Dermis blood vessel endothelial cell (primary cell): Measurements from ENCODE around the gene RARA. TPM values are rescaled to one million over a fixed set of nuclear protein-coding genes. Genes with fewer than 3 reads are reported as not detected.

ENCODE experiments used
- DNase-seq: peaks from one replicate; pipeline ENCODE4 v3.0.0; 2010
- total RNA-seq: library from RNA; depleted of rRNA; stranded (reverse); fragments of >200 nt; gene quantifications from 2 replicates; pipeline ENCODE4 v1.2.3, GENCODE V29; 2014

RARA gene
- total RNA-seq, 1 donor from 2014 or later, result 9.7 TPM

DNA sequence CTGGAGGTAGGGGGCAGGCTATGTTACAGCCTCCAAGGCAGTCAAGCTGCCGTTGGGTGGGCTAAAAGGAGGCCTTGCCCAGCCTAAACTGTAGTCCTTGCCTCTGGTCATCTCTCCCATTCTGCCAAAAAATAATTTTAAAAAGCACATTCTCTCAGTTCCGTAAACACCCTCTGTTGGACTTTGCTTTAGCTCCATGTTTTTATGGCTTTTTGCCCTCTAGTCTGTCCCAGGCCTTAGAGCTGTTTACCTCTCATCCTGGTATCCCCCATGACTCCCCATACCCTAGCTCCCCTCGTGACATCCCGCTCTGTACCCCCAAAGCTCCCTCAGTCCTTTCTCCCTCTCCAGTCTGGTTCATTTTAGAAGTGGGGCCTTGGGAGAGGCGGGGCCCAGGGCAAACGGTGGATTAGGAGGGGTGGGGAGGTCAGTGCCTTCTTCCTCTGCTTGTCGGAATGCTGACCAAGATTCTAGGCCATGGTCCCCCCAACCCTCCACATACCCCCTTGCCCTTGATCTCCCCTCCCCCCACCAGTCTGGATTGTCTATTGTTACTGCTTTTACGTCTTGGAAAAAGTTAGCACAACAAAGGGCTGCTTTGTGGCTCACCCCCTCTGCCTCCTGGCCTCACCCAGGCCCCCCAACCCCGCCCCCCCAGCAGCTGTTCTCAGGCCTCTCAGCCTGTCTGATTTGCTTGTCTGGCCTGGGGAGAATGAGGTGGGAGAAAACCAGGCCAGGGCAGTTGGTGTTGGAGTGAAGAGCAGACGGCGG lies 37.2 kb downstream of the RARA start:
- DNase-seq, result peak; percentile 58

GRCh38 chr17:40346765-40347158 lies 37.8 kb downstream of the RARA start:
- no peak for DNase-seq

DNA sequence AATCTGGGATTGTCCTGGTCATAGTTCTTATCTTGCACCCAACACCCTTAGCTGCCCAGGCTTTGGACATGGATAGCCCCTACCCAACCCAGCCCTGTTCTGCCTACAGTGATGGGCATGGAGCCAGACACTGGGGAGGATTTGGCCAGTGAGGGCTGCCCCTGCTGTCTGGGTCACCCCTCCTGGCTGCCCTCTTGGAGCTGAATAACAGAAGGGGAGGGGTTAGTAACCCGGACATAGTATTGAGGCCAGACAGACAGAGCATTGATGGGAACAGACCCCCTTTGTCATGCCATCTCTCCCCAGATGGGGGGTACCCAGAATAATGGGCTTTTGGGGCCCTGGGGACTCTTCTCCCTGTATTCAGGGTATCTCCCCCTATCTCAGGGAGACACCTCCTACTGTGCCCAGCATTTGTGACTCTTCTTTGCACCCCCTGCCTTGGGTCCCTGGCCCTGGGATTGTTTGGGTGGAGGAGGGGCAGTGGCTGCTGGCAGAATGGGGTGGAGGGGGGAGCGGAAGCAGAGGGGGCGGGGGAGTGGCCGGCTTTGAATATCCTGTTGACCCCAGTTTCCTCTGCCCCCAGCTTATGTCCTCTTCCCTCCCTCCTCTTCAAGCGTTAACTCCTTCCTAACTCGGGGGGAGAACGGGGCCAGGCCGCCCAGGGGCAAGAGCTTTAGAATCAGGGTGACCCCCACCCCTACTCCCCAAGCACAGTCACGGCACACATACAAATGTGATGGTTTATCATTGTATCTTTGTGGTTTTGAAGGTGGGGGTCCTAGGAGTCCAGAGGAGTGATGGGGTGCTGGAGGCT lies 38.5 kb downstream of the RARA start:
- peak; percentile 39 for DNase-seq

GRCh38 chr17:40348136-40348504 lies 39.1 kb downstream of the RARA start:
- peak; percentile 26 for DNase-seq

DNA sequence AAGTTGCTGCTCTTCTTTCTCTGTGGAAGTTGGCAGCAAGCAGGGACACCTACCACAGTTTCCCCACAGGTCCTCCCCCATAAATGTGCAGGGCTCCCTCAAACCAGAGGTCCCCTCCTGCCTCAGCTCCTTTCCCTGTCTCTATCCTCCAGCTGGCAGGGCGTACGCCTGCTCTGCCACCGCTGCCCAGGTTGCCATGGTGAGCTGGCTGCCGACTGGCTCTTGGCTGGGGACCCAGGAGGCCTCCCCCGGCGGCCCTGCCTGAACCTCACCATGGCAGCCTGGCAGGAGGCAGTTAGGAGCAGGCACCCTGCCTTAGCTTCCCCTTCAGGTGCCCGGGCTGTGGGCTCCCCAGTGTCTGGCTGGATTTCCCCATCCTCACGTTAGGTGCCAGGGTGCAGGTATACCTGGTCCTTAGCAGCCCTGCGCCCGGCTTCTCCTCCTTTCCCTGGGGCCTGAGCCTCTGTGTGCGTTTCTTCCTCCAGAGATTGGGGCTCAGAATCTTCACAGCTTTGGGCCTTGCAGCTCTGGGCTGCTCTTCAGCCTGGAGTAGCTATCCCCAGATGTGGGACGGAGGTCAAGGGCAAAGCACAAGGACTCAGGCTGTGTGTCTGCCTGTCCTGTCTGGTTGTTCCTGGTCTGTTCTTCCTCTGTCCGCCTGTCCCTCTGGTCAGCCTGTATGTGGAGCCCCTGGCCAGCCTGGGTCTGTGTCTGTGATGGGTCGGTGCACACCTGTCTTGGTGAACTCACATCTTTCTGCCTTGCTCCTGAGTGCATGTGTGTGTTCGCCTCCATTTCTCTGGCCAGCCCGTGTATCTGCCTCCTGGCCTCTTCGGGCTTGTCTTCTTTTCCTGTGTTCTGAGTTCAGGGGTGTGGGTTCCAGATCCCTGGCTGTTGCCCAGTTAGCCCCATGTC lies 39.8 kb downstream of the RARA start:
- DNase-seq, result peak; percentile 32

GRCh38 chr17:40349477-40349894 lies 40.5 kb downstream of the RARA start:
- no peak for DNase-seq

- DNase-seq, result peak; percentile 50
These were observed 41.1 kb downstream of the RARA start for GRCh38 chr17:40349895-40350688.

DNA sequence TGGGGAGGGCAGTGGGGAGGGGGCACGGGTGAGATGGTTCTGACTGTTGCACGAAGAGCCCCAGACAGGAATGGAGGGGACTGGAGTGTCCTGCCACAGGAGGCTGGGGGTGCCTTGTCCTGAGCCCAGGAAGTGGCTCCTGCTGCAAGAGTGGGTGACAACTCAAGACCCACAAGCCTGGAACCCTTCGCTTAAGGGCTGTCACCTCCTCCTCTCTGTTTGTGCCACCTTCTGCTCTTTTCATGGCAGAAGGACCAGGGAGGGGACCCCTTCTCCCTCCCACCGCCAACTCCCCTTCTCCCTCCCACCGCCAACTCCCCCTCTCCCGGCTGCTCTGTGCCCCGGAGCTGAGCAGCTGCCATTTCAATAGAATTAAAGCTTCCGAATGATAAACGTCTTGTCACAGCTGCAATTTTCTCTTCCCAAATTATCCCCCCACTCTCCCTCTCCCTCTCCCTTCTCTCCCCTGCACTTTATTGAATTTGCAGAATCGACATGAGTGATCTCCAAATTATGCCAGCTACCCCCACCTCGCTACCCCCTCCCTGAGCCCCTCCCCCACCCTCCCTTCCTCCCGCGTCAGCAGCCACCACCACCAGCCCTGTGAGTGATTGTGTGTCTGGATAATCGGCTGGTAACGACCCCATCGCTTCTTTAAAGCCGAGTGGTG lies 41.8 kb downstream of the RARA start:
- DNase-seq, result no peak

GRCh38 chr17:40351359-40352236 lies 42.6 kb downstream of the RARA start:
- DNase-seq, result no peak

DNA sequence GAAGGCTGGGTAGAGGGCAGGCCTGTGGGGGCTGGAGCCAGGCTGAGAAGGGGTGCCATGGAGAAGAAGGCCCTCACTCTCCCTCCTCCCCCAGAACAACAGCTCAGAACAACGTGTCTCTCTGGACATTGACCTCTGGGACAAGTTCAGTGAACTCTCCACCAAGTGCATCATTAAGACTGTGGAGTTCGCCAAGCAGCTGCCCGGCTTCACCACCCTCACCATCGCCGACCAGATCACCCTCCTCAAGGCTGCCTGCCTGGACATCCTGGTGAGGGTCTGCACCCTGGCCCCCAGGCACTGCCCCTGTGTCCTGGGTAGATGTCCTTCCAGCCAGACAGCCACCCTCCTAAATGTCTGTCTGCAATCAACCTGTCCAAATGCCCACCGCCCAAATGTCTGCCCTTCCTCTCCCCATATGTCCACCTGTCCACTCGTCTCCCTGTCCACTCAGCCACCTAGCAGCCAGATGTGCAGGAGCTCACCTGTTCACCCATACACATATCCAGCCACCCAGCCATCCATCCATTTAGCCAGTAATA lies 43.3 kb downstream of the RARA start:
- DNase-seq, result no peak

- no peak for DNase-seq
These were observed 43.9 kb downstream of the RARA start for GRCh38 chr17:40352779-40353394.

DNA sequence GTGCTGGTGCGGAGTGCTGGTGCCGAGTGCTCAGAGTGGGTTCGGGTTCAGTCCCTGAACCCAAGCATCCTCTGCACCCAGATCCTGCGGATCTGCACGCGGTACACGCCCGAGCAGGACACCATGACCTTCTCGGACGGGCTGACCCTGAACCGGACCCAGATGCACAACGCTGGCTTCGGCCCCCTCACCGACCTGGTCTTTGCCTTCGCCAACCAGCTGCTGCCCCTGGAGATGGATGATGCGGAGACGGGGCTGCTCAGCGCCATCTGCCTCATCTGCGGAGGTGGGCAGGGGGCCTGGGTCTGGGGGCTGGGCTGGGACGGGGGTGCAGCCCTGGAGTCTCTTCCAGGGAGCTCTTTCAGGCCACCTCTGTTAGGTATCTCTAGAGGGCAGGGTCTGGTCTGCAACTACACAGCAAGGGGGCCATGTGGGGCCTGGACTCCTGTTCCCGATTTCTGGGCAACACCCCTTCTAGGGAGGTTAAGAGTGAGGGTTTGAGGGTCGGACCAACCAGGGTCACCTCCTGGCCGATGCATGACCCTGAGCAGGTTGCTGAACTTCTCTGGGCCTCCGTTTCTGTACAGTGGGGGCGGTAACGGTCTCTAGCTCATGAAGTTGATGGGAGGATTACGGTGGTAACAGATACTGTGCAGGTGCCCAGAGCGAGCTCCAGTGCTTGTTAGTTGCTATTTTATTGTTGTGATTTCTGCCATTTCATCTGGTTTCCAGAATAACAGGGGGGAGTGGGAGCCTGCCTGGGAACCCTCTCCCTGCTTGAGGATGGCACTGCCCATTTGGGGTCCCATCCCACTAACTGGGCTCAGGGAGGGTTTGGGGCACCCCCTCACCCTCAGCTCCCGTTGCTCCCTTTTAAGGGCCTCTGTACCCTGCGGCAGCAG lies 45.5 kb downstream of the RARA start:
- no peak for DNase-seq

- peak; percentile 86 for DNase-seq
These were observed 46.3 kb downstream of the RARA start for GRCh38 chr17:40355123-40355803.

GRCh38 chr17:40355804-40356758 lies 47.1 kb downstream of the RARA start:
- no peak for DNase-seq

- no peak for DNase-seq
These were observed 48.3 kb downstream of the RARA start for GRCh38 chr17:40356990-40357881.
